HEK293T (cell line): ENCODE results near the gene DNAJC7.

Experiments used
- CTCF ChIA-PET: fragments of 350-600 bp; formaldehyde crosslinking; extraction: SDS; loops from one replicate; lab custom pipeline; 2021; ENCODE audit warnings: antibody characterized with exemption, inconsistent platforms; lab: Yijun Ruan, JAX
- POLR2A ChIA-PET: fragments of 350-600 bp; formaldehyde crosslinking; extraction: SDS; loops from one replicate; lab custom pipeline; 2020; ENCODE audit warnings: antibody characterized with exemption, inconsistent platforms; lab: Yijun Ruan, JAX
- DNase-seq: peaks from one replicate; pipeline ENCODE4 v3.0.0; 2012; ENCODE audit warnings: mixed read lengths; ENCODE audit errors: extremely low spot score
- ARNT ChIP-seq: fragments of 450-650 bp; IDR thresholded peaks from 2 replicates; pipeline ENCODE4 v1.6.1; 2017; ENCODE audit warnings: mild to moderate bottlenecking
- BHLHE40 ChIP-seq: fragments of 450-650 bp; IDR thresholded peaks from 2 replicates; pipeline ENCODE4 v1.6.1; 2016; ENCODE audit warnings: mild to moderate bottlenecking, moderate library complexity, borderline replicate concordance
- CTBP1 ChIP-seq: fragments of 450-650 bp; IDR thresholded peaks from 2 replicates; pipeline ENCODE4 v1.6.1; 2016; ENCODE audit warnings: borderline replicate concordance
- ELF4 ChIP-seq: fragments of 450-650 bp; IDR thresholded peaks from 2 replicates; pipeline ENCODE4 v1.6.1; 2017; ENCODE audit warnings: antibody characterized with exemption
- FOXA1 ChIP-seq: fragments of 450-650 bp; IDR thresholded peaks from 2 replicates; pipeline ENCODE4 v1.6.1; 2016; ENCODE audit warnings: mild to moderate bottlenecking
- FOXK2 ChIP-seq: fragments of 450-650 bp; IDR thresholded peaks from 2 replicates; pipeline ENCODE4 v1.6.1; 2016; ENCODE audit warnings: mild to moderate bottlenecking
- FOXM1 ChIP-seq: fragments of 450-650 bp; IDR thresholded peaks from 2 replicates; pipeline ENCODE4 v1.6.1; 2017; ENCODE audit warnings: mild to moderate bottlenecking, borderline replicate concordance
- HDGF ChIP-seq: fragments of 450-650 bp; IDR thresholded peaks from 2 replicates; pipeline ENCODE4 v1.6.1; 2017; ENCODE audit warnings: antibody characterized with exemption, borderline replicate concordance
- L3MBTL2 ChIP-seq: fragments of 450-650 bp; conservative IDR thresholded peaks from 2 replicates; pipeline ENCODE4 v1.6.1; 2016; ENCODE audit warnings: mild to moderate bottlenecking
- LEF1 ChIP-seq: fragments of 450-650 bp; IDR thresholded peaks from 2 replicates; pipeline ENCODE4 v1.6.1; 2017; ENCODE audit warnings: mild to moderate bottlenecking, borderline replicate concordance
- NFRKB ChIP-seq: fragments of 450-650 bp; IDR thresholded peaks from 2 replicates; pipeline ENCODE4 v1.6.1; 2016; ENCODE audit warnings: mild to moderate bottlenecking, moderate library complexity
- PKNOX1 ChIP-seq: fragments of 450-650 bp; IDR thresholded peaks from 2 replicates; pipeline ENCODE4 v1.6.1; 2016
- SP1 ChIP-seq: fragments of 450-650 bp; IDR thresholded peaks from 2 replicates; pipeline ENCODE4 v1.6.1; 2017
- SUZ12 ChIP-seq: fragments of 450-650 bp; IDR thresholded peaks from 2 replicates; pipeline ENCODE4 v1.6.1; 2016; ENCODE audit warnings: mild to moderate bottlenecking
- TARDBP ChIP-seq: fragments of 450-650 bp; IDR thresholded peaks from 2 replicates; pipeline ENCODE4 v1.6.1; 2016
- ZNF384 ChIP-seq: fragments of 450-650 bp; IDR thresholded peaks from 2 replicates; pipeline ENCODE4 v1.6.1; 2016

Gene DNAJC7

GRCh38 chr17:42052346-42052877, 35.2 kb upstream of the DNAJC7 start:
- POLR2A ChIA-PET: no interaction called here
- DNase-seq: no peak
- TF ChIP-seq ELF4 (no peak), L3MBTL2 (no peak), SP1 (no peak), FOXA1 (no peak), FOXK2 (no peak), NFRKB (no peak), ARNT (no peak), ZNF384 (no peak), BHLHE40 (no peak), HDGF (no peak)
- CTCF ChIA-PET: no interaction called here

- no peak for TF ChIP-seq ARNT
- no peak for TF ChIP-seq L3MBTL2
- TF ChIP-seq PKNOX1: no peak
- TF ChIP-seq TARDBP: no peak
- TF ChIP-seq SUZ12: no peak
- TF ChIP-seq CTBP1: no peak
- no peak for TF ChIP-seq BHLHE40
- no peak for TF ChIP-seq FOXA1
- no peak for TF ChIP-seq LEF1
- no peak for TF ChIP-seq FOXM1
- no peak for TF ChIP-seq ZNF384
- DNase-seq: no peak
- POLR2A ChIA-PET: interaction anchor here (0.9 to 1.4 kb wide), 4 partner anchors 26 to 40 kb away, joined by 3 to 4 read pairs (median 3); partner anchors contain the start of gene NKIRAS2
- CTCF ChIA-PET: interaction anchor here (0.6 to 1.2 kb wide), 6 partner anchors 14 to 92 kb away, joined by 3 to 6 read pairs (median 4); partner anchors contain the start of gene DNAJC7
Observed at GRCh38 chr17:42051645-42052044, 34.4 kb upstream of the DNAJC7 start.

GRCh38 chr17:42051013-42051400, 33.8 kb upstream of the DNAJC7 start:
- DNase-seq: no peak
- no peak for TF ChIP-seq CTBP1
- no peak for TF ChIP-seq FOXK2
- TF ChIP-seq SP1: no peak
- no peak for TF ChIP-seq L3MBTL2
- TF ChIP-seq FOXA1: no peak
- no peak for TF ChIP-seq HDGF
- TF ChIP-seq TARDBP: no peak
- no peak for TF ChIP-seq LEF1
- TF ChIP-seq ARNT: no peak
- TF ChIP-seq ZNF384: no peak
- no peak for TF ChIP-seq SUZ12
- TF ChIP-seq PKNOX1: no peak
- TF ChIP-seq FOXM1: no peak
- no peak for TF ChIP-seq BHLHE40
- TF ChIP-seq ELF4: no peak
- no peak for TF ChIP-seq NFRKB
- POLR2A ChIA-PET: interaction anchor here (0.9 to 1.4 kb wide), 4 partner anchors 25 to 41 kb away, joined by 3 to 4 read pairs (median 3); partner anchors contain the start of gene NKIRAS2
- CTCF ChIA-PET: interaction anchor here (0.6 to 1.2 kb wide), 7 partner anchors 14 to 93 kb away, joined by 3 to 6 read pairs (median 4); partner anchors contain the start of gene DNAJC7

- CTCF ChIA-PET: interaction anchor here (0.8 to 1.2 kb wide), 6 partner anchors 15 to 47 kb away, joined by 3 to 6 read pairs (median 4); partner anchors contain the start of gene DNAJC7
- peak; percentile 72; the same call in 1 of the 2 replicates for TF ChIP-seq FOXM1
- no peak for TF ChIP-seq ARNT
- peak; percentile 79 for DNase-seq
- POLR2A ChIA-PET: interaction anchor here (0.9 to 1.4 kb wide), 6 partner anchors 24 to 41 kb away, joined by 3 to 5 read pairs (median 4); partner anchors contain the start of genes DNAJC7 and NKIRAS2
Observed at GRCh38 chr17:42050393-42051012, 33.3 kb upstream of the DNAJC7 start, which contains the start of gene C17orf113. TSS of gene C17orf113 (minus strand) at chr17:42050601. CDS start at chr17:42043376, 7,225 bp downstream.

GRCh38 chr17:42049834-42050392, 32.7 kb upstream of the DNAJC7 start:
- DNase-seq: no peak
- TF ChIP-seq FOXK2: no peak
- no peak for TF ChIP-seq TARDBP
- no peak for TF ChIP-seq ELF4
- TF ChIP-seq SP1: no peak
- no peak for TF ChIP-seq HDGF
- no peak for TF ChIP-seq CTBP1
- TF ChIP-seq SUZ12: no peak
- TF ChIP-seq PKNOX1: no peak
- TF ChIP-seq FOXA1: no peak
- TF ChIP-seq FOXM1: no peak
- TF ChIP-seq LEF1: no peak
- no peak; the same call in 1 of the 2 replicates for TF ChIP-seq L3MBTL2
- ChIA-PET CTCF (interaction anchor here (0.8 to 1.6 kb wide), 2 partner anchors 10 to 18 kb away, joined by 3 to 5 read pairs; no protein-coding TSS in a partner anchor), POLR2A (interaction anchor here (0.7 to 1.4 kb wide), 5 partner anchors 11 to 71 kb away, joined by 3 to 5 read pairs (median 4); partner anchors contain the start of genes DNAJC7 and NKIRAS2)
